ENCODE data around the gene MYO7A. TPM values are rescaled to one million over a fixed set of nuclear protein-coding genes. Genes with fewer than 3 reads are reported as not detected.

MYO7A gene
- total RNA-seq, 4 donors from 2014 or later = 0.15 to 4.0 (median 1.2) TPM

DNA sequence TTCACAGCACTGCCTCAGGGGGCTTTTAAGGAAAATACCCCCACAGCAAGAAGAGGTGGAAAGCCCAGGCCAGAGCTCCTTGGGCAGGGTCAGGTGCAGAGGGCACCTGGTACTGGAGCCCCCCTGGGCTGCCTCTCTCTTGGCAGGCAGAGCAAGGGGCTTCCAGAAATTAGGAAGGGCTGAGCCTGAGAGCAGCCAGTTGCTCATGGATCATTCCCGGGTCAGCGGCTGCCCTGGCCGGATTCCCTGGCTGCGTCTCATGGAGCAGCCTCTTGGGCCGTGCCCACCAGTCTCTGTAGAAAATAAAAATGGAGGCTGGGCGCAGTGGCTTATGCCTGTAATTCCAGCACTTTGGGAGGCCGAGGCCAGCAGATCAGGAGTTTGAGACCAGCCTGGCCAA is 35.7 kb upstream of the MYO7A start:
- Histone ChIP-seq H3K27me3 (no peaks in the 10 kb centered on the region), H3K27ac (no peak overlapping the region), H3K36me3 (peaks cover 0 to 24% (median 0%) of the 10 kb centered on the region in 3 donors), H3K9me3 (no peaks in the 10 kb centered on the region), H3K4me3 (no peak overlapping the region), H3K4me1 (peaks cover 11 to 43% (median 14%) of the 10 kb centered on the region in 3 donors)
- DNase-seq = no peak
- TF ChIP-seq, protein P1, sequence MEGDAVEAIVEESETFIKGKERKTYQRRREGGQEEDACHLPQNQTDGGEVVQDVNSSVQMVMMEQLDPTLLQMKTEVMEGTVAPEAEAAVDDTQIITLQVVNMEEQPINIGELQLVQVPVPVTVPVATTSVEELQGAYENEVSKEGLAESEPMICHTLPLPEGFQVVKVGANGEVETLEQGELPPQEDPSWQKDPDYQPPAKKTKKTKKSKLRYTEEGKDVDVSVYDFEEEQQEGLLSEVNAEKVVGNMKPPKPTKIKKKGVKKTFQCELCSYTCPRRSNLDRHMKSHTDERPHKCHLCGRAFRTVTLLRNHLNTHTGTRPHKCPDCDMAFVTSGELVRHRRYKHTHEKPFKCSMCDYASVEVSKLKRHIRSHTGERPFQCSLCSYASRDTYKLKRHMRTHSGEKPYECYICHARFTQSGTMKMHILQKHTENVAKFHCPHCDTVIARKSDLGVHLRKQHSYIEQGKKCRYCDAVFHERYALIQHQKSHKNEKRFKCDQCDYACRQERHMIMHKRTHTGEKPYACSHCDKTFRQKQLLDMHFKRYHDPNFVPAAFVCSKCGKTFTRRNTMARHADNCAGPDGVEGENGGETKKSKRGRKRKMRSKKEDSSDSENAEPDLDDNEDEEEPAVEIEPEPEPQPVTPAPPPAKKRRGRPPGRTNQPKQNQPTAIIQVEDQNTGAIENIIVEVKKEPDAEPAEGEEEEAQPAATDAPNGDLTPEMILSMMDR (IDR thresholded peaks at IDR 0.05) = no peak
- TF ChIP-seq POLR2A (IDR thresholded peaks at IDR 0.05) = no peak
- intact Hi-C loops (cut with DNase I) = no loop called here
- WGBS, 2 donors = 76 to 84% methylated on average over 2 to 6 of the region's 7 CpGs

DNA sequence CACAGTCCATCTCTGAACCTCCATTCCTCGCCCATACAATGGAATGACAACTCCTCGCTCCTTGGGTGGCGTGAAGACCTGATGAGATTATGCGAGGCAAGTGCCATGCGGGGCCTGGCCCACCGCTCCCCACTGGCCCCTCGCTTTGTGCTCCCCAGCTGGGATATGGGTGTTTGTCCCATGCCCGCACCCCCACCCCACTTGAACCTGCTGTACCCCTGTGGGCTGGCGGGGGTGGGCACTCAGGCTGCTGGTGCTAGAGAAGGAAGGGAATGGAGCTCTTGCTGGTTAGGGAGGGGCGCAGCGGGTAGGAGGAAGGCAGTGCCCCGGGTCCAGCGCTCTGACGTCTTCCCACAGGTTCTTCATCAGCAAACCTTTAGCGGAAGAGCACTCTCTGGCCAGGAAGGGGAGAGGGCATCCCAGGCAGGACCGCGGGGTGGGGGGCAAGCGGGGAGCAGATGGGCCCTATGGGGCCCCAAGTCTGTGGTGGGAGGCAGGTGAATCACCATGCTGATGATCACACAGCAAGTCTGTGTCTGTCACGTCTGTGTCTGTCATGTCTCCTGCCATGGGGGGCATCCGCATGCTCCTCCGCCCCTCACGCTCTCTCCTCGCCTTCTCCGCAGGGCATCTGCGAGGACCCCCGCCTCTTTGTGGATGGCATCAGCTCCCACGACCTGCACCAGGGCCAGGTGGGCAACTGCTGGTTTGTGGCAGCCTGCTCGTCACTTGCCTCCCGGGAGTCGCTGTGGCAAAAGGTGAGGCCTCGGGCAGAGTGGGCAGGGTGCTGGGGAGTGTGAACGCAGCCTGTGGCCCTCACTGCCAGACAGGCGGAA is 34.8 kb upstream of the MYO7A start:
- no peaks in the 10 kb centered on the region for H3K27me3 ChIP-seq
- TF ChIP-seq, protein P1 (IDR thresholded peaks at IDR 0.05) = no peak
- TF ChIP-seq POLR2A (IDR thresholded peaks at IDR 0.05) = no peak
- H3K27ac ChIP-seq = no peak overlapping the region
- DNase-seq = no peak
- intact Hi-C loops (cut with DNase I) = no loop called here
- H3K4me3 ChIP-seq = no peak overlapping the region
- no peaks in the 10 kb centered on the region for H3K9me3 ChIP-seq
- WGBS, 2 donors = 80 to 88% methylated on average over 21 to 22 of the region's 33 CpGs
- H3K36me3 ChIP-seq = peaks cover 0 to 24% (median 0%) of the 10 kb centered on the region in 3 donors
- H3K4me1 ChIP-seq = peaks cover 8 to 34% (median 8%) of the 10 kb centered on the region in 3 donors

DNA sequence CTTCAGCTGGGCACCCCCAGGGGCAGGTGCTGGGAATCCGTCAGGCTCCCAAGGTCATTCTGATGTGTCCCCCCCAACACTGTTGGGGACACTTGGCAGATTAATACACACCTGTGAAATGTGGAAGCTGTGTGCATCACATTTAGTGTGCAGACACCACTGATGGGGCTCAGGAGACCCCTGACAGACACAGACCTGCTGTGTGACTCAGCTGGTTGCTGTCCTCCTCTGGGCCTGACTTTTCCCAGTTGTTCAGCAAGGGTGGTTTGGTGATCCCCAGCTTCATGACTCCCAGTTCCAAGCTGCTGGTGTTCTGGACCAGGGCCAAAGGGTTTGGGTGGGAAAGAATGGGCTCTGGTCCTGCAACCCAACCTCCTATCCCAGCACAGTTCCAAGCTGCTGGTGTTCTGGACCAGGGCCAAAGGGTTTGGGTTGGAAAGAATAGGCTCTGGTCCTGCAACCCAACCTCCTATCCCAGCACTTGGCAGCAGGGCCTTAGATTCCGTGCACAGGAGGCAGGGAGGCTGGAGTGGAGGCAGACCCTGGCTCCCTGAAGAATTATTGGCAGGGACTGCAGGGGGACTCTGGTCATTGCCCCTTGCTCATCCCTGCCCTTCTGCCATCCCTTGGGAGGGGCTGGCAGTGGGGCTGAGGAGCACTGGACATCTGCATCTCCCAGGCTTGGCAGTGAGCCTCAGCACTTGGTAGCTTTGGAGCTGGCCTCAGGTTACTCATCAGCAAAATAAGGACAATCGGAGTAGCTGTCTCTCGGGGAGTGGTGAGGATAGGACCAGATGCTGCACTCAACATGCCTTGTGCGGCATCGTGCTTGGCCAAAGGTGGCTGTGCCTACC is 33.8 kb upstream of the MYO7A start:
- Histone ChIP-seq H3K4me1 (peaks cover 2 to 24% (median 5%) of the 10 kb centered on the region in 3 donors), H3K27ac (no peak overlapping the region), H3K27me3 (no peaks in the 10 kb centered on the region), H3K4me3 (no peak overlapping the region), H3K36me3 (peaks cover 0 to 24% (median 0%) of the 10 kb centered on the region in 3 donors), H3K9me3 (no peaks in the 10 kb centered on the region)
- intact Hi-C loops (cut with DNase I) = no loop called here
- WGBS, 2 donors = 83 to 100% methylated on average over 1 to 2 of the region's 6 CpGs
- TF ChIP-seq POLR2A (IDR thresholded peaks at IDR 0.05) = no peak
- TF ChIP-seq, protein P1 (IDR thresholded peaks at IDR 0.05) = no peak
- DNase-seq = no peak

DNA sequence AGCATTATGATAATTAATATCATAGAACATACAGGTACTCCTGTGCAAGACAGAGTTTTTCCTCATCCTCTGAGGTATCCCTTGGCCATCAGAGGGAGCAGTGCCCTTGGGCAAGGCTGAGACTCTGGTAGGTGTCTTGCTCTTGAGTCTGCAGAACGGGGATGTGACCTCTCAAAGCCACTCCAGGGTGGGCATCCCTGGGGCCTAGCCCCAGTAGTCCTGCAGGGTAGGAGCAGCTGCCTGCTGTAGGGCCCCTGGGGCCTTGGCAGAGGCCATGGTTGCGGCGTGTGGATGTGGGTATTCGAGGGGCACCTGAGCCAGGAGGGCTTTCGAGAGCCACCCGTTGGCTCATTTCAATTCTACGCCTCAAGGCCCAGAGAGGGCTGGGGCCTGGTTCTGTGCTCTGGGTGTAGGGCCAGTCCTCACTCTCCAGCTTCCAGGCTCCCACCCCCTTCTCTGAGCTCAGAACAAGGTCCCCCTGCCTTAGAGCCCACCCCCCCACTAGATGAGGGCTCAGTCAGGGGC is 33.1 kb upstream of the MYO7A start:
- H3K4me1 ChIP-seq = peaks cover 0 to 18% (median 5%) of the 10 kb centered on the region in 3 donors
- intact Hi-C loops (cut with DNase I) = no loop called here
- H3K36me3 ChIP-seq = peaks cover 0 to 24% (median 0%) of the 10 kb centered on the region in 3 donors
- no peak for DNase-seq
- no peak for TF ChIP-seq POLR2A (IDR thresholded peaks at IDR 0.05)
- no peak overlapping the region for H3K27ac ChIP-seq
- 87% methylated on average over 7 of the region's 7 CpGs; no CpG with 5 or more reads in 1 of the 2 donors for WGBS, 2 donors
- no peaks in the 10 kb centered on the region for H3K27me3 ChIP-seq
- no peaks in the 10 kb centered on the region for H3K9me3 ChIP-seq
- H3K4me3 ChIP-seq = no peak overlapping the region

DNA sequence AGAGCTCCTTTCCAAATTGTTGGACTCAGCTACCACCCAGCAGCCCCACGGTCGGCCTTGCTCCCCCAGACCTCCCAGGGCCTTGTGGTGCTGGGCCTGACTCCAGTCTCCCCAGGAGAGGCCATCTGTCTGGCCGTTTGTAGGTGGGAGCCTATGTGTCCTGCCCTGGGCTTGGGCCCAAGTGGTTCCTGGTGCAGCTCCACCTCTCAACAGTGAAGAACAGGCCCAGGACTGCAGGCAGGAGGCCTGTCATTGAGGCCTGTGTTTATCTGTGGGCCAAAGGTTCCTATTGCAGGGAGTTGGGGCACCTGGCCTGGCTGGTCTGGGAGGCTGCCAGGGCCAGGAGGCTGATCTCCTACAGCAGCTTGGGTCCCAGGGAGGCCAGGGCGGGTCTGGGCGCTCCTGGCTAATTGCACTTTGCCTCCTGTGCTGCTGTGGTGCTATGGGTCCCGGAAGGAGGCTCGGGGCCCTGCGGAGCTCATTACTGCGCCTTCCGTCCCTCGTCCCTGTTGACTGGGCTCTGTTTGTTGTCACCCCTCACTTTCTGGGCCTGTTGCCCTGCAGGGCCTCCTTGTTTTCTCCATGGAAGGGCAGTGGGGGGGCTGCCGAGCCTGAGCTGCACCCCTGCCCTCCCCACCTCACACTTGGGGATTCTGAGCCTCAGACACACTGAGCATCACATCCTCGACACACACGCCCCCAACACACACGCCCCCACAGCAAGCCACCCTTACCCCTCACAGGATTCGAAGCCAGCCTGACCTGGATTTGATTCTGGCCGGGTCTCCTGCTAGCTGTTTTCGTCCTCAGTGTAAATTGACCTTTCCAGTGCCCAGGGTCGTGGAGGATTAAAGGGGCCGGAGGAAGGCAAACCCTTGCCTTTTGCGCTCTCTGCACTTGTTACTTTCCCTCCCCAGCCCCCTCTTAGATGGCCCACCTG is 32.2 kb upstream of the MYO7A start:
- Histone ChIP-seq H3K9me3 (no peaks in the 10 kb centered on the region), H3K36me3 (peaks cover 0 to 24% (median 0%) of the 10 kb centered on the region in 3 donors), H3K4me1 (peaks cover 0 to 8% (median 2%) of the 10 kb centered on the region in 3 donors), H3K4me3 (no peak overlapping the region), H3K27me3 (no peaks in the 10 kb centered on the region), H3K27ac (no peak overlapping the region)
- 72 to 80% methylated on average over 6 to 8 of the region's 21 CpGs for WGBS, 2 donors
- no peak for TF ChIP-seq POLR2A (IDR thresholded peaks at IDR 0.05)
- TF ChIP-seq, protein P1 (IDR thresholded peaks at IDR 0.05) = no peak
- intact Hi-C loops (cut with DNase I) = no loop called here
- DNase-seq = no peak
